ENCODE measurements around the gene SLC51B.
A peak's percentile ranks its signal among the peaks of the same experiment; 100 is the strongest.
"Not testable (repeated sequence)": the region's sequence is repeated elsewhere in the genome, so short reads cannot be mapped to it uniquely, and the experiment has no call there.

The SLC51B gene

DNA sequence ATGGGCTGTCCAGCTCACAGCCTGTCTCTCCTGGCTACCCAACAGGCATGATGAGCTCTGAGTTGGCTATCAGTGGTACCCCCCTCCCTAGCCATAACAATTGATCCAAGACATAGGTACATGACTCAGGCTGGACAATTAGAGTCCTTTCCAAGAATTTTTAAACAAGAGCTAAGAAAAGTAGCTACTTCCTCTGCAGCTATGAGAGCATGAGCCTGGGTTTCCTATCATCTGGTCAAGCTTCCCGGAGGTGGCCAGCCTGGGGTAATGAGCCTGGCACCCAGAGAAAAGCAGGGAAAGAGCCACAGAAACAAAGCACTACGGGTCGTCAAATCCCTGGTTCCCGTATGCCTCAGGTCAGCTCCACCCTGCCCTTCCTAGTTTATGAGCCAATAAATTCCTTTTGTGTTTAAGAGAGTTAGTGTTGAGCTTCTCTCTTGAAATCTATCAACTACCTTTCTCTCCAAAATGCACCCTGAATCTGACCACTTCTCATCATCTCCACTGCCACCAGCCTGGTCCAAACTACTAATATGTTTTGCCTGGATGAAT is 2.3 kb upstream of the SLC51B start:
- no peak for DNase-seq (ENCODE audit: low spot score)

DNA sequence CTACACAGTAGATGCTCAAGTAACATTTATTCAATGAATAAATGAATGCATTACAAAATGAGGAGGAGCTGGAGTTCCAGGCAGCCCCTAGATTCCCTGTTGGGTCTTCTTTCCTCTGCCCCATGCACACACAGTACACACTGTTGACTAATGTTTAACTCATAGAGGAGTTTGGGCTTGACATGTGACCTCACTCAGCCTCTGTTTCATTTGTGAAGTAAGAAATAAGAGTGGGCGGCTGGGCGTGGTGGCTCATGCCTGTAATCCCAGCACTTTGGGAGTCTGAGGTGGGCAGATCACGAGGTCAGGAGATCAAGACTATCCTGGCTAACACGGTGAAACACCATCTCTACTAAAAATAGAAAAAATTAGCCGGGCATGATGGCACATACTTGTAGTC is 969 bp upstream of the SLC51B start:
- DNase-seq (ENCODE audit: low spot score), result not testable (repeated sequence)

DNA sequence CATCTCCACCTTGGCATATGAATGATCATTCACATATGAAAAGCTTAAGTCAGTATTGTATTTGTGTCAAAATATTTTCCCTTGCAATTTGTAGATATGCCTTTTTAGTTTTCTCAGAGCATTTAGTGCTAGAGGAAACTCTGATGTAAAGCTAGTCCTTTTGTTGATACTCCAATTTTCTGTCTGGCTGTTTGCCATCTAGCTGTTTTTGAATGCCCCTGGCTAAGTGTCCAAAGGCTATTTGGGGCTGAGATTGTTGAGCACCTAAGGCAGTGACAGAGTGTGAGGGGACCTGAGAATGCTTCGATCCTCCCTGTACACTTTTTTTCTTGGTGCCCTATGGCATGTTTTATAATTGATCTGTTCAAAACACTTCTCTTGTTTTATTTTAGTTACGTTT is 3.1 kb downstream of the SLC51B start:
- no peak for DNase-seq (ENCODE audit: low spot score)

DNA sequence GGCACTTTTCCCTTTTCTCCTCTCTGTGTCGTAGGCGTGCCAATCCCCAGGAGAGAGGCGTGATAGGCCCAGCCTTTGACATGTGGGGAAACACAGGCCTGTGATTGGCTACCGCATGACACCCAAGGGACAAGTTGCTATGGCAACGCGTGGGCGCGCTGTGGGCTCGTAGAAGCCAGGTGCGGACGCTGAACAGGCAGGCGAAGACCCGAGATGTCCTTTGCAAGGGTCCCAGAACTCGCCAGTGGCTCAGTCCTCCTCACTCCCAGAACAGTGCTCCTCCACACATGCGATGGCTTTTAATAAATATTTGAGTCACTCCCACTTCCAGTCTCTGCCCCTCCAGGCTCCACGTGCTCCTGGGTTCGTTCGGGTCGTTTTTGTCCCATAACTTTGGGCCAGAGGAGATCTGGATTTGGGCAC is 4.2 kb downstream of the SLC51B start:
- peak; percentile 73 for DNase-seq (ENCODE audit: low spot score)

DNA sequence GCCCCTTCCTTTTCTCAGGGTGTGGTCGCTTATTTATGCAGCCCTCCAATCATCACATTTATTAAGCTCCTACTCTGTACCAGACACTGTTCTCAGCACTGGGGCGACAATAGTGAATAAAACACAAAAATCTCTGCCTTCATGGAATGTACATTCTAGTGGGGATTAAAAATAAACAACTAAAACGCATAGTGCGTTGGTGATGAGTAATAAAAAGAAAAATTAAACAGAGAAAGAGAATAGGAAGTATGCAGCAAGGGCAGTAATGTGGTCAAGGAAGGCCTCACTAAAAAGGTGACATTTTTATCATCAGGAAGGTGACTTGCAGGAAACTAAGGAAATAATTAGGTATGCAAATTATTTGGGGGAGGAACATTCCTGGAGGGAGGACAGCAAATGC is 5.1 kb downstream of the SLC51B start:
- DNase-seq (ENCODE audit: low spot score), result no peak

DNA sequence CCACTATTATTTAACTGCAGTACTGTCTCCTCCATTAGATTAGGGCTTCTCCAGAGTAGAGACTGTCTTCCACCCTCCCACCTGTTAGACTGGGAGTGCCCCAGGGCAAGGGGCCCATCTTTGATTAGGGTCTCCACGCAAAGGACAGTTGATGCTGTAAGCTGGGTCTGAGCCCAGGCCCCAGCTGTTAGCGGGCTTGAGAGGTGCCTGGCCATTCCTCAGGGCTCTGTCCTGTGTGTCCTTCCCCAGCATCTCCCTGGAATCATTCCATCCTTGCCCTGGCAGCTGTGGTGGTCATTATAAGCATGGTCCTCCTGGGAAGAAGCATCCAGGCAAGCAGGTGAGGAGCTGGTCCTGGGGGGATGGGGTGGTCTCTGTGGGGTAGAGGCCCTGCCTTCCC is 6.1 kb downstream of the SLC51B start:
- DNase-seq (ENCODE audit: low spot score), result no peak

DNA sequence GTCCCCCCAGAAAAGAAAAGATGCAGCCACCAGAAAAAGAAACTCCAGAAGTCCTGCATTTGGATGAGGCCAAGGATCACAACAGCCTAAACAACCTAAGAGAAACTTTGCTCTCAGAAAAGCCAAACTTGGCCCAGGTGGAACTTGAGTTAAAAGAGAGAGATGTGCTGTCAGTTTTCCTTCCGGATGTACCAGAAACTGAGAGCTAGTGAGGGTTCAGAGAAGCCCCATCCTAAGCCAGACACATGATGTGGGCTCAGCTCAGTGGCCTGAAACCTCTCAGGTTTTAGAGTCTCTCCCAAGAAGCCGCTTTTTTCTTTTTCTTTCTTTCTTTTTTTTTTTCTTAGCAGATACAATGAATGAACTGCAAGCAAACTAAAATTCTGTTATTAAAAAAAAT is 7.8 kb downstream of the SLC51B start:
- DNase-seq (ENCODE audit: low spot score), result no peak

DNA sequence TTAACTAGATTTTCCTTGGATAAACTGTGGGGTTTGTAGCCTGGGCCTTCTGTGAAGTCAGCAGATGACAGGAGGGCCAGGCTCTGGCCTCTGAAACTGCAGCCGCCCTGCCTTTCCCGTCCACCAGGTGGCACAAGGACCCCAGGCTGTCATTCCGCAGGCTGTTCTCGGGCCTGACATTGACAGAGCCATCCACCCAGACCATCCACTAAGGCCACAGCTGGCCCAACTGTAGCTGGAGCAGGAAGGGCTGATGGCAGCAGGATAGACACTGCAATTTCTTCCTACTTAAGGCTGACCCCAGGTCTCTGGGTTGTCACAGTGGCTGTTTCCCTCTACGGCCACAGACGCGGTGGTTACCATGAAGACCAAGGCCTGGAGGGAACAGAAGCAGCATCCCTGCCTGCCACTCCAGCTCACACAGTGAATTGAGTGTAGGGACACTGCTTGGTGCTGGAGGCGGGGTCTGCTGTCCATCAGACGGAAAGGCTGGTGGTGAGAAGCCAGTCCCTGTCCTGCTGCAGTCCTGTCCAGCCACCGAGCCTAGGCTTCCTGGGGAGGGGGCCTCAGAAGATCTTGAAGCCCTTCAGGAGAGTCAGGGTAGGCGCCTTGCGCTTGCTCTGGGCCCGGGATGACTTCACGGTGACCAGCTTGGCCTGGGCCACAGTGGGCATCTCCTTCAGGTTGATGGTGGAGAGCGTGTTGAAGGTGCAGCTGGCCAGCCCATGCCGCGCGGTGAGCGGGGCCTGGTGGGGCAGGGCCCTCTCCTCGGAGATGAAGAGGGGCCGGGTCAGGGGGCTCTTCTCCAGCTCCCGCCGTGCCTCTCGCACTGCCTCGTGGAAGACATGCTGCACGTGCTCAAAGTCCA is 9.4 kb downstream of the SLC51B start:
- DNase-seq (ENCODE audit: low spot score), result peak; percentile 53

DNA sequence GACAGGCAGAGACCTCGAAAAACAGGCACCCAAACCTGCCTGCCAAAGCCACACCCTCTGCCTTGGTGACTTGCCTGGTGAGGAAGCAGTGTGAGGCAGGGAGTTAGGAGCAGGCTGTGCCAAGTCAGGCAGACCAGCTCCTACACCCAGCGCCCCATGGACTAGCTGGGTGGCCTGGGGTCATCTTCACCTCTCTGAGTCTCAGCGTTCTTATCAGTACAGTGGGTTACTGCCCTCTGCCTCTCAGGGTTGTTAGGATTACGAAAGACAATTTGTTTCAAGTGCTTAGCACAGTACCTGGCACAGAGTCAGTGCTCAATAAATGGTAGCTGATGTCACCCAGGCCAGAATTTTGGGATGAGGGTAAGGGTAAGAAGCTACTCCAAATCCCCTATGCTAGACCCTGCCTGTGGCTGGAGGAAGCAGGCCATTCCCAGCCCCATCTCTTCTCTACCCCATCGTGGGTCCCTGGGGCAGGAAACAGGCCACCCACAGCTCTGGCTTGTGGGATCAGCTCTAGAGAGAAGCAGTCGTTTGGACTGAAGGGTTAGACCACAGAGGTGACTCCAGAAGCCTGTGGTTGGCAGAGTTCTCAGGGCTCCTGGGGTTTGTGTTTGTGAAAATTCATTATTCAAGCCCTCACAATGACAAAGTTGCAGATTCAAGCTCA is 10.1 kb downstream of the SLC51B start:
- DNase-seq (ENCODE audit: low spot score), result no peak

DNA sequence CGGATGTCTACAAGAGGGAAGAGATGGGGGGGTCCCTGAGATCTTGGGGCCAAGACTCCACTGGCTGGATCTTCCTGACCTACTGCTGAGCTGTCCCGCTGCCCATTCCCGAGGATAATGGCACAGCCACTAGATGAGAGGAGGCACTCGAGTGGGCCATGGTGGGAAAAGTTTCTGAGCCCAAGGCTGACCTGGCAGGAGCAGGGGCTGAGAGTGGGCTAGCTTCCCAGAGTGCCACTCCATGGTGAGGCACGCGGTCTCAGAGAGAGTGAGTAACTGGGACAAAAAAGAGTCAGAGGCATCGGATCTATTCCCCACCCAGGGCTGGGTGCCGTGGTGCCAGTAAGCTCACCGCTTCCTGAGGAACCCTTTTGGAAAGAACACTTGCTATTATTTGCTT is 10.9 kb downstream of the SLC51B start:
- DNase-seq (ENCODE audit: low spot score), result no peak

DNA sequence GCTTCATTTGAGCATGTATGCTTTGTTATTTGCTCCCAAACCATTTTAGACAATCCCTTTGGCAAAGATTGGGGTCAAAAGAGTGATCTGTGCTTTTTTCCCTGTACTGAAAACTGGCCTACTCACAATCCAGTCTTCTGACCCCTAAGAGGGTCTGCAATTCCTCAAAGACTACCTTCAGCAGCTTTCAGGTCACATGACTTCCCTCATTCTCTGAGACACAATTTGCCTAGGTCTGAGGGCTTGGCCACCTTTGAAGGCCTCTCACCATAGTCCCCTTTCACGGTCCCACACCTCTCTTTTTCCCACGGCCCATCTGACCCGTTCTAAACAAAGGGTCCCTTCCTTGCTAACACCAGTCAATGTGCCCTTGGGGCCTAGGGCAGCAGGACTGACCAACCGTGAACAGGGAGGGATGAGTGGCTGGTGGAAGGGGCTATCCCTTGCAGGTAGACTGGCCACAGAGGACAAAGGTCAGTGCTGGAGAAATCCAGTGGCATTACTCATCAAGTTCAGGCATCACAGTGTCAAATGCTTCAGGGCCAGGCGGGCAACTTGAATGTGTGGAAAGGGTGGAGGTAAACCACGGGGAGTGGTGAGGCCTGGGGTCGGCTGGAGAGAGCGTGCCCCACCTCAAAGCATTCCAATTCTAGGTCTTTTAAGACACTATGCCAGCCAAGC is 11.8 kb downstream of the SLC51B start:
- no peak for DNase-seq (ENCODE audit: low spot score)

DNA sequence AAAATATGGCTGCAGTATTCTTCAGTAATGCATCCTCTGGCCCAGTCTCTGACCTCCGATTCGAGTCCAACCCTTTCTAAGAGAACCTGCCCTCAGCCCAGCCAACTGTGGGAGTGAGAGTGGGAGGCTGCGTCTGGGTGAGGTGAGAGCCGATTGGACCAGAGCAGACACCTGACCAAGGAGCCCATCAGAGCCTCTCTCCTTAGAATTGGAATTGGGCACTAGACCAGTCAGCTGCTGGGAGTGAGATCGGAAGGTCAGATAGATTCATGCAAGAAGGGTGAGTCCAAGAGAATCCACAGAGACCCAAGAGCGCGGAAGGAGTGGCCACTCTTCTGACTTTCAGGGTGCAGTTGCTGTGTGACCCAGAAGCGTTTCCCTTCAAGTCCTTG is 12.4 kb downstream of the SLC51B start:
- DNase-seq (ENCODE audit: low spot score), result no peak

DNA sequence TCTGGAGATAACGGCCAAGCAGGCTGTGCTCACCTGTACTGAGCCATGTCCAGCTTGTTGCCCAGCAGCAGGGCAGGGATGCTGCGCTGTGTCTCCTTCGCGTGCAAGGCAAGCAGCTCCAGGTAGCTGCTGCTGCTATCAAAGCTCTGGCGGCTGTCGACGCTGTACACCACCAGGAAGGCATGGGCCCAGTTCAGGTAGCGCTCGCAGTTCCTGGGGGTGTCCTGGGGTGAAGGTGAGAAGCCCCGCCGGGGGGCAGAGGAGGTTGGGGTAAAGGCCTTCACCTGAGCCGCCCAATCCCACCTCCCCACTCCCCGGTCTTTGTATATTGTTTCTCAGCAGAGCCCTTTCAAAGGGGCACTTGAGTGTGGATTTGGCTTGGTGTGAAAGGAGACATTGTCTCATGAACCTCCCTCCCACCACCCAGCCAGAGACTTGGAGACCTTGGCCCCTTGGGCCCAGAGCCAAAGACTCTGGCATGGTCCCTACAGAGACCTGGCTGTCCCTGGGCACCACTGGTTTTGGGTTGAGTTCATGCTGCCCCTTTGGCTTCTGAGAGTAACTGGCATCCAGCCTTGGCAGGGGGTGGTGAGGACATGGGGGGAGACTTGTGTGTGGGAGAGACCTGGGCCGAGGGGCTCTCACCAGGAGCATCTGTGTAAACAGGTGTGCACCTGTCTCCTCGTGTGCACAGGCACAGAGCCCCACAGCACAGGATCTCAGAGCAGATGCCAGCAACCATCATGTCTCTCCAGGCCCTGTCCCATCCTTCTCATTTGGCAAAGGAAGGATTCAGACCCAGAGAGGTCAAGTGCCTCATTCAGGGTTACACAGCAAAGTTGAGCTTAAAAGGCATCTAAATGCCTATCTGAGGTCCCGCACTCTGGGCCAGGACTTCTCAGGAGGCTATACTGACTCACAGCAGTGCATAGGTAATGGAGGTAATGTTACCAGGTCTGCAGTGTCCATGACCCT is 13.5 kb downstream of the SLC51B start:
- DNase-seq (ENCODE audit: low spot score), result no peak

DNA sequence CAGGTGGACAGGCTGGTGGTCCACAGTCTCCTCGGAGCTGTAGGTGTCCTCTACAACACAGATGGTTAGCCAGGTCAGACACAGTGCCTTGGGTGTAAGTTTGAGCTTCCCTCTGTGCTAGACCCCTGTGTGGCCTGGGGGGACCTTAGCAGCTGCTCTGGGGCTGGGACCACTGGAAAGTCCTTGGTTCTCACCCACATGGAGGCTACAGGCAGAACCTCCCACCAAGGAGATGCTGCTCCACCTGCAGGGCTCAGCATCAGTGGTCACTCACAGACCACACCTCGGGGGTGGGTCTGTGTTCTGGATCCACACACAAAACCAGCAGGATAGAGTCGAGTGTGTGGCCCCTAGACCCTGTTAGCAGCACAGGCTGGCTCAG is 14.2 kb downstream of the SLC51B start:
- DNase-seq (ENCODE audit: low spot score), result no peak

DNA sequence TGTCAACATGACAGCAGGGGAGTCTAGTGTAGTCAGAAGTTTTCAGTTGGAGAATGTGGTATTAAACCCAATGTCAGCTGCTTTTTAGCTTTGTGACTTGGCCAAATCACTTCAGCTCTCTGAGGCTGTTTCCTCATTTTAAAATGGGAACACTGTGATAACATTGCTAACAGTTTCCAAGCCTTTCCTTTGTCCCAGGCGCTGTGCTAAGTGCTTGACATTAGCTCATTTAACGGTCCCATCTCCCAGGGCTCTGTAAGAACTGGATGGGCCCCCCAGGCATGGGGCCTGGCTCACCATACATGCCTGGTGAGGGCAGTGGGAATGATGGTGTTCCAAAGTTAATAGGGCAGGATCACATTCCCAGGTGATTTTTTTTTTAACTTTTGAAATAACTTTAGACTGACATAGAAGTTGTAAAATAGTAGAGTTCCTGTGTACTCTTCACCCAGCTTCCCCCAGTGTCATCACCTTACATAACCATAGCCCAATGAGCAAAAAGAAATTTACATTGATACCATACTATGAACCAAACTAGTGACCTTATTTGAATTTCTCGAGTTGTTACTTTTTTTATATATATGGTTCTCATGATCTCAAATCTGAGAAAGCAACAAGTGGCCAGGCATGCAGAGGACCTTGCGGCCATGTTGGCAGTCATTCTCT is 14.9 kb downstream of the SLC51B start:
- no peak for DNase-seq (ENCODE audit: low spot score)

DNA sequence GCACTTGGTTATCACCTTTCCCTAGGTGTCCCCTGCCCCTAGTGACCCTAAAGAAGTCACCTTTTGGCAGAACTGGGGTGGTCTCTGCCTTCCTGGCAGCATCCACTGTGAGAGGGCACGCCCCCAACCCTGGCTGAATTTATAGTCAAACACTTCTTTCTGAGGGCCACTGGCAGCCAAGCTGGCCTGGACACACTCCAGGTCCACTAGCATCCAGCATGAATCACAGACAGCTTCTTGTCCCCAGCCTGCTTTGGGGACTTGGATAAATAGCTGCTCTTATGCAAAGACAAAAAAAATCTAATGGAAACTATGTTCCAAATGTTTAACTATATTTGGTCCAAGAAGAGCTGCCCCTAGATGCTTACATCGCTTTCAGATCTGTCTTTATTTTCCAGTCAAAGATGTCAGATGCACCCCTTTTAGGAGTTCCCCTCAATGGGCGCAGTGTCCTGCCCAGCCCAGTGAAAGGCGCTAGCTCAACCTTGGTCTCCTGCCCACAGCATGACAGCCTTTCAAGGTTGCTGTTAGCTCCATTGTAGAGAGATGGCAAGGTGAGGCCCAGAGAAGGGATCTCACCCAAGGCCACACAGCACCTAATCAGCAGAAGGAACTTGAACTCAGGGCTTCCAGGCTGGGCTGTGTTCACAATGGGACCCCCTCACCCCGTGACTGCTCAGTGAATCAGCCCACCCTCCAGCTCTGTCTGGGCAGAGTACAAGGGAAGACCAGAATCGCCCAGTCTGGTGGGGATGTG is 15.6 kb downstream of the SLC51B start:
- no peak for DNase-seq (ENCODE audit: low spot score)

DNA sequence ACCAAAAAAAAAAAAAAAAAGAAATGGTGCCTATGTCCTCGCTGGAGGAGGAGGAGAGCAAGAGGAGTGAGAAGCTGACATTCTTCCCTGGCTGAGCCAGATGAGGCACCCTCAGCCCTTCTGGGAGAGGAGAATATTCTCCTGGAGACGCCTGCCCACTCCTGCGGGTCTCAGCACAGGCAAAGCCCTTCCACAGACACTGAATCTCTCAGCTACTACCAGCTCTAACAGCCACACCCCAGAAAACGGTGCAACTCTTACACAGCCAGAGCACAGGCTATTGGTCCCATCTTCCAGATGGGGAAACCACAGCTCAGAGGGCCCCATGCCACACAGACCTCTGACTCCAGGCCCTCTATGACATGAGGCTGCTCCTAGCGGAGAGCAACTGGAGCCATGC is 16.9 kb downstream of the SLC51B start:
- no peak for DNase-seq (ENCODE audit: low spot score)

DNA sequence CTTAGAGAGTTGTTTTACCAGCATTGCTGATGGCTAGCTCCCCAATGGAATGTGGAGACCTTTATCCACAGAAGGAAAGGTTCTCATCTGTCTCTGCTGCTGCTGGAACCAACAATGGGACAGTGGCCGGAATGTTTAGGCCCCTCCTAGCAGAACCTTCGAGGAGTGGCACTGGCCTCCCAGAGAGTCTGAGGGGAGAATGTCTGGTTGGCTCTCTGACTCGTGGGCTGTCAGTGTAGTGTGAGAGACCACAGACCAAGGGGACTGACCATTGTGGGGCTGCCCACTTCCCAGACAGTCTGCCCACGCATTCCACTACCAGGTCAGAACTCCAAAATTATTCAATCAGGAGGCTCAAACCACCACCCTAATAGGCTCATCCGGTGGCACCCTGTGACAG is 17.5 kb downstream of the SLC51B start:
- DNase-seq (ENCODE audit: low spot score), result no peak

DNA sequence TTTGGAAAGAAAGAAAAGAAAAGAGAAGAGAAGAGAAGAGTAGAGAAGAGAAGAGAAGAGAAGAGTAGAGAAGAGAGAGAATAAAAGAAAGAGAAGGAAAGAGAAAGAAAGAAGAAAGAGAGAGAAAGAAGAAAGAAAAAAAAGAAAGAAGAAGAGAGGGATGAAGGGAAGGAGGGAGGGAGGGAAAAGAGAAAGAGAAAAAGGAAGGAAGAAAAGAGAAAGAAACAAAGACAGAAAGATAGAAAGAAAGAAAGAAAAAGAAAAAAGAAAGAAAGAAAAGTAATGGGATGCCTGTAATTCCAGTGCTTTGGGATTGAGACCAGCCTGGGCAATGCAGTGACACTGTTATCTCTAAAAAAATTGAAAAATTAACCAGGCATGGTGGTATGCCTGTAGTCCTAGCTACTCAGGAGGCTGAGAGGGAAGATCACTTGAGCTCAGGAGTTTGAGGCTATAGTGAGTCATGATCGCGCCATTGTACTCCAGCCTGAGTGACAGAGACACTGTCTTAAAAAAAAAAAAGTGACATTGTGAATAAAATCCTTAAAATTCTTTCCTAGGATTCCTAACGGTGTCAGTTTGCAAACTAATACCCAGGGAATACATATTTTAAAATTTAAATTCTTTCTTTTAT is 20.9 kb downstream of the SLC51B start:
- no peak for DNase-seq (ENCODE audit: low spot score)
